AG09319 (cell line): ENCODE measurements around the gene FMNL2.

Experiments
- DNase-seq: peaks from one replicate; pipeline ENCODE4 v3.0.0-alpha.2; 2010; ENCODE audit warnings: low read depth; ENCODE audit errors: extremely low read depth
- TF ChIP-seq, protein P1 (sequence below): IDR thresholded peaks from 2 replicates; pipeline ENCODE4 v1.5.1; 2011; ENCODE audit warnings: low read depth, mild to moderate bottlenecking, inconsistent platforms, low read length, moderate library complexity

The FMNL2 gene

DNA sequence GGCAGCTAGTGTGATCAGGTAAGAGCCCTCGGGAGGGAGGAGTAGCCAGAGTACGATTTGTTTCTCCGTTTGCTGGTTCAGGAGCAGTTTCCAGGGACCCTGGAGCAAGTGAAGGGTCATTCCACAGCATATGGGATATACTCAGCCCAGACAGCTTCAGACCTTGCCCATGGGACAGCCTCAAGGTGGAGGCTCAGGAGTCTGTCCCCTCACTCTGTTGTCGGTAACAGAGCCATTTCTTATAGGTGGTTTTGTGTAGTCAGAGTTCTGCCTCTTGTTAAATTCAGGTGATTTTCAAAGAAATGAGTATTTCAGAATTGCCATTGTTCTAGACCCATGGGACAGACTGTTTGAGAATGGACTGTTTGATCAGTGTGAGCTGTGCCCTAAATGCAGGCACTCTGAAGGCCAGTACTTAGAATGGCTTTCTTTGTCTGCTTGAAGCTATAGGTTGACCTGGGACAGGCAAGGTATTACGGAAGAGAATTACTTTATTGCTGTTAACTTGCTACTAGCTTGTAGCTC, 15.2 kb downstream of the FMNL2 start:
- TF ChIP-seq, protein P1, sequence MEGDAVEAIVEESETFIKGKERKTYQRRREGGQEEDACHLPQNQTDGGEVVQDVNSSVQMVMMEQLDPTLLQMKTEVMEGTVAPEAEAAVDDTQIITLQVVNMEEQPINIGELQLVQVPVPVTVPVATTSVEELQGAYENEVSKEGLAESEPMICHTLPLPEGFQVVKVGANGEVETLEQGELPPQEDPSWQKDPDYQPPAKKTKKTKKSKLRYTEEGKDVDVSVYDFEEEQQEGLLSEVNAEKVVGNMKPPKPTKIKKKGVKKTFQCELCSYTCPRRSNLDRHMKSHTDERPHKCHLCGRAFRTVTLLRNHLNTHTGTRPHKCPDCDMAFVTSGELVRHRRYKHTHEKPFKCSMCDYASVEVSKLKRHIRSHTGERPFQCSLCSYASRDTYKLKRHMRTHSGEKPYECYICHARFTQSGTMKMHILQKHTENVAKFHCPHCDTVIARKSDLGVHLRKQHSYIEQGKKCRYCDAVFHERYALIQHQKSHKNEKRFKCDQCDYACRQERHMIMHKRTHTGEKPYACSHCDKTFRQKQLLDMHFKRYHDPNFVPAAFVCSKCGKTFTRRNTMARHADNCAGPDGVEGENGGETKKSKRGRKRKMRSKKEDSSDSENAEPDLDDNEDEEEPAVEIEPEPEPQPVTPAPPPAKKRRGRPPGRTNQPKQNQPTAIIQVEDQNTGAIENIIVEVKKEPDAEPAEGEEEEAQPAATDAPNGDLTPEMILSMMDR: no peak
- no peak for DNase-seq

DNA sequence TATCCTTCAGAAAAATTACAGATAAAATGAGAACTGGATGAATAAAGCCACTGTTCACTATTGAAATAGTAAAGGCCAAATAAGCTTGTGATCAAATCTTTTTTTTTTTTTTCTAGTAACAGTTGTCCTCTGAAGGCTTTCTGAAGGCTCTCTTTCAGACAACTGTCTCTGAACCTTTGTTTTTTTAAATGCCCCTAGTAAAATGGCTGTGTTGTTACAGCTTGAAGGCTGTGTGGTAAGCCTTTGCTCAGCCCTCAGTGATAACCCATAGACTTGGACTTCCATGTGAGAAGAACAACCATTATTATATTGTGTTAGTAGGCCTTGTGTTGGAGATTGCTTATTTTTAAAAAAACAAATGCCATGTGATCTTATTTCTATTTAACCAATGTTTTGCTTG, 17.6 kb downstream of the FMNL2 start:
- no peak for DNase-seq
- TF ChIP-seq, protein P1: no peak

DNA sequence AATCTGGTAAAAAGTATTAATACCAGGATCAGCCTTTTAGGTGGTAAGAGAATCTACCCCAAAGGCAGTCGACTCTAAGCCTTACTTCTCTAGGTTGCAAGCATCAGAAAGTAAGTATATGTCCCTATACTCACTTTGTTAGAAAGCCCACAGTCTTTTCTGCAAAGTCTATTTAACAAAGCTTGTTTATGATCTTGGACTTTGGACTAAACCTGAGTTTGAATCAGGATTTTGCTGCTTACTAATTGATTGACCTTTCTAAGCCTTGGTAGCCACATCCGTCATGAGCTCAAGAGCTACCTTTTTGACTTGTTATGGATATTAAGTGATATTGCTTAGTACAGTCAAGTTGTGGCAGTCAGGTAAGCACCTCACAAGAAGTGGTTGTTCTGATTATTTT, 18.4 kb downstream of the FMNL2 start:
- no peak for DNase-seq
- TF ChIP-seq, protein P1: no peak

DNA sequence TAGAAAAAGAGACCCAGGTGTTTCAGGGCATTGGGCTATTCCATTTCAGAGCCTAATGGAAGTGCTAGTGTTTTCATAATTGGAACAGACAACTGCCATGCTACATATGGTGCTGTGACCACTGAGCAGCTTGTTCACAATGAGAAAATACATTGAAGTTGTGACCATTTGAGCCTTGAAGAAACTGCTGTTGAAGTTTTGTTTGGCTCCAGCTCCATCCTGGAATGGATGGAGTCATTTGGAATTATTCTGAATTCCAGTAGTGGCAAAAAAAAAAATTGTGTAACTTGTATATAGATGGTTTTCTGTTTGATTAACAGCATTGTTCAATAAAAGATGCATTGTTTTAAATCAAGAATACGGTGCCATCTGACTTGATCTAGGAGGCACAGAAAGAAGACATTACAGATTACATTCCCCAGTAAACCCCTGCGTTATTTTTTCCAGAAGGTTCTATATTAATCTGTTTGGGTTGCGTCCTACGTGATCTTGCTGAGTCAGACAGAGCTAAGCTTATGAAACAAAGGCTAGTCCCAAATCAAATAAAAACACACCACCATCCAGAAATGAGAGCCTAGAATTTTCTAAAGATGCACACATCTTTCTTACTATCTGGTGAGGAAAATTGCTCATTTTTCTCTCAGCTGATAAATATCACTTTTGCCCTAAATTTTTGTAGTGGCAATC, 19.2 kb downstream of the FMNL2 start:
- no peak for DNase-seq

DNA sequence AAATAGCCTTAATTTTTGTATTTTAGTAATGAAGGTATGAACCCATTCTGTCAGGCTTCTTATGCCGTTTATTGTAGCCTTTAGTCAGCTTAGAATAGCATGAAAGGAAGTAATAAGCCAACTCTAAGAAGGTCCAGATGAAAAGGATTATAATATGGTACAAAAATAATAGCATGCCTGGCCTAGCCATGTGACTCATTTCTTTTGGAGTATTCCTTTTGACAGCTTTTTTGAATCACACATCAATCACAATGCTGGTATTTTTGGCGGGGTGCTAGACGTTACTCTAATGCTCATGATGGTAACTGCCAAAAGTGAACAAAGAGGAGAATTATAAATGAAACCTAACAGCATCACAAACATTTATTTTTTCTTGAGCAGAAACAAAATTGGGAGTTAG, 19.9 kb downstream of the FMNL2 start:
- no peak for DNase-seq
- TF ChIP-seq, protein P1: no peak

More for the DNA sequence above, 19.2 kb downstream of the FMNL2 start:
- TF ChIP-seq, protein P1: no peak

DNA sequence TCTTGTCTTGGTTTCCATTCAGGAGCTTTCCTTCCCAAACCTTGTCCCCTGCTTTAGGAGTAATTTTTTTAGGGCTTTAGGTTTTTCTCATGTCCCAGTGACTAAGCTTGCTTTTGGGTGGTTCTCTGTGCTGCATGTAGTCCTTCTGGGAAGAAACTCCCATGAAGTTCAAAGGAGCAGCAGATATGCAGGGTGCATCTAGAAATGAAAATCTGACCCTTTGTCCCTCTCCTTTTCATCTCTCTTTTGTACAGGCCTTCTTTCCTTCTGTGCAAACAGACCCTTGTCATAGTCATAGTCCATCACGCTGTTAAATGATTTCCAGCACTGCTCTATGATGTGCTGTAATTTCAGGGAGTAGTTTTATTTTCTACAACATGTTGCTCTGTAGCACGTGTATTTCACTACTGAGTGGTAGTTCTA, 20.4 kb downstream of the FMNL2 start:
- no peak for DNase-seq
- TF ChIP-seq, protein P1: no peak

DNA sequence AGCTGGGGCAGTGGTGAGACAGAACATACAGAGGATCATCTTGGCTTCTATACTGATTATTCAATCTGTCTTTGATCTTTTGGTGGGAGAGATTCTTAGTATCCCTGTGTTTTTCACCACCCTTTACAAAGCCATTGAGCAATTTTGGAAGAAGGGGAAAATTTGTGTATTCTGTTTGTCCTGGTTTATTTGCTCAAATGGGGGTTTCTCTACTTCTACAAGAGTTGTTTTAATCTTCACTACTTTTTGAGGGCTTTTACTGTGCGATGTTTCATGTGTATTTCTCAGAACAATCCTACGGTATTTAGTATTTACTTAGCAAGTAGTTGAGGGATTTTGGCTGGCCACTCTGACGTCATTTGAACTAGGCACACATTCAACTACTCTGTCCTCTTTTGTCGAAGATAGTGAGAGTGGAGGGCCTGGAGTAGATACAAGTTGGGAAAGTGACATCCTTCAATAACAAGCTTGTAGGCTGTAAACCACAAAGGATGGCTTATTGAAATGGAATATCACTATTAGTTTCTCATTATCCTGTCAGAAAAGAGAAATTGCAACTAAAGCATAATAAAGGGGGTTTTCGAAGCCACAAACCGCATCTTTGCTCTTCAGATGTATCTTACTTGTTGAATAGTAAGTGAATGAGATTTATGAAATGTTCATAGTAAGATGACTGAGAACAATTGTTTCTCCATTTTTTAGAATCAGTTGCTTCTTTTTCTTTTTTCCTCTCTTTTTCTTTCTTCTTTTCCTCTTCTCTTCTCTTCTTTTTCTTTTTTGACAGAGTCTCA, 24.8 kb downstream of the FMNL2 start:
- no peak for DNase-seq
- TF ChIP-seq, protein P1: no peak
